Loucy (cell line): ENCODE measurements around the gene FOXP3.

Experiments used
- CTCF ChIP-seq: fragments of 200-600 bp; sonication (generic); conservative IDR thresholded peaks from 2 replicates; pipeline ENCODE4 v1.5.1; 2014; ENCODE audit warnings: mild to moderate bottlenecking, antibody characterized with exemption, low read length
- EZH2phosphoT487 ChIP-seq: fragments of 200-600 bp; IDR thresholded peaks from 2 replicates; pipeline ENCODE4 v1.6.1; 2018; ENCODE audit warnings: antibody characterized with exemption, mild to moderate bottlenecking, moderate library complexity, borderline replicate concordance

GRCh38 chrX:49262603-49263002 is 1.9 kb downstream of the FOXP3 start:
- TF ChIP-seq CTCF: no peak
- TF ChIP-seq EZH2phosphoT487: no peak
